Skeletal muscle tissue (tissue), 4 donors: ENCODE results near the gene ITPK1. TPM values are rescaled to one million over a fixed set of nuclear protein-coding genes. Genes with fewer than 3 reads are reported as not detected.

Source experiments
- H3K27ac ChIP-seq: one replicate; pipeline ENCODE4 v1.7.0; 2013; ENCODE audit warnings: mild to moderate bottlenecking, low read depth, low read length, inconsistent platforms
- H3K27me3 ChIP-seq, 3 donors: one replicate each; pipeline ENCODE4 v1.7.0; 2013; ENCODE audit warnings: low read length in 3 of 3; ENCODE audit not compliant: control insufficient read depth in 3 of 3, insufficient read depth in 3 of 3
- H3K36me3 ChIP-seq, 3 donors: one replicate each; pipeline ENCODE4 v1.7.0; 2013; ENCODE audit warnings: low read length in 3 of 3; ENCODE audit not compliant: control insufficient read depth in 3 of 3, insufficient read depth in 3 of 3
- H3K4me1 ChIP-seq, 3 donors: one replicate each; pipeline ENCODE4 v1.7.0; 2013; ENCODE audit warnings: low read length in 3 of 3, mild to moderate bottlenecking in 3 of 3; ENCODE audit not compliant: control insufficient read depth in 3 of 3, insufficient read depth in 3 of 3
- H3K4me3 ChIP-seq, 3 donors: one replicate each; pipeline ENCODE4 v1.7.0; 2013; ENCODE audit warnings: low read length in 3 of 3
- H3K9ac ChIP-seq, 3 donors: one replicate each; pipeline ENCODE4 v1.7.0; 2013; ENCODE audit warnings: low read length in 3 of 3, mild to moderate bottlenecking in 3 of 3, moderate library complexity in 2 of 3, low read depth in 1 of 3
- H3K9me3 ChIP-seq, 3 donors: one replicate each; pipeline ENCODE4 v1.7.0; 2013; ENCODE audit warnings: low read length in 3 of 3; ENCODE audit not compliant: control insufficient read depth in 3 of 3
- total RNA-seq: library from RNA; depleted of rRNA; stranded (reverse); fragments of >200 nt; gene quantifications from one replicate; pipeline ENCODE4 v1.2.3, GENCODE V29; 2014
- donor health status: Osteomylitis.

Gene ITPK1
- total RNA-seq, 1 donor from 2014 or later: 4.7 TPM

GRCh38 chr14:92926180-92926845, 189.4 kb downstream of the ITPK1 start:
- Histone ChIP-seq H3K9me3 (no peaks in the 10 kb centered on the region), H3K27ac (no peak overlapping the region), H3K4me1 (no peaks in the 10 kb centered on the region), H3K36me3 (no peaks in the 10 kb centered on the region), H3K9ac (no peak overlapping the region), H3K27me3 (peaks cover 19 to 30% (median 29%) of the 10 kb centered on the region in 3 donors), H3K4me3 (no peak overlapping the region)

GRCh38 chr14:92925446-92925845, 190.3 kb downstream of the ITPK1 start:
- no peaks in the 10 kb centered on the region for H3K4me1 ChIP-seq
- H3K9me3 ChIP-seq: no peaks in the 10 kb centered on the region
- H3K4me3 ChIP-seq: no peak overlapping the region
- H3K9ac ChIP-seq: no peak overlapping the region
- H3K36me3 ChIP-seq: no peaks in the 10 kb centered on the region
- H3K27ac ChIP-seq: no peak overlapping the region
- peaks cover 19 to 30% (median 29%) of the 10 kb centered on the region in 3 donors for H3K27me3 ChIP-seq

- peaks cover 19 to 32% (median 30%) of the 10 kb centered on the region in 3 donors for H3K27me3 ChIP-seq
Measured at GRCh38 chr14:92924247-92924646, 191.5 kb downstream of the ITPK1 start.

GRCh38 chr14:92923744-92924103, 192.0 kb downstream of the ITPK1 start:
- no peak overlapping the region for H3K27ac ChIP-seq
- H3K9ac ChIP-seq: no peak overlapping the region
- no peaks in the 10 kb centered on the region for H3K9me3 ChIP-seq
- H3K27me3 ChIP-seq: peaks cover 19 to 34% (median 34%) of the 10 kb centered on the region in 3 donors
- H3K36me3 ChIP-seq: no peaks in the 10 kb centered on the region
- H3K4me3 ChIP-seq: no peak overlapping the region
- no peaks in the 10 kb centered on the region for H3K4me1 ChIP-seq

More at GRCh38 chr14:92924247-92924646, 191.5 kb downstream of the ITPK1 start:
- Histone ChIP-seq H3K27ac (no peak overlapping the region), H3K4me1 (no peaks in the 10 kb centered on the region), H3K9ac (no peak overlapping the region), H3K4me3 (no peak overlapping the region), H3K36me3 (no peaks in the 10 kb centered on the region), H3K9me3 (no peaks in the 10 kb centered on the region)

- Histone ChIP-seq H3K9ac (no peak within 1 kb of the TSS), H3K4me1 (no peaks in the 10 kb centered on the region), H3K36me3 (no peaks in the 10 kb centered on the region), H3K27ac (no peak within 1 kb of the TSS), H3K9me3 (no peaks in the 10 kb centered on the region), H3K27me3 (peaks cover 19 to 34% (median 34%) of the 10 kb centered on the region in 3 donors), H3K4me3 (no peak within 1 kb of the TSS)
Measured at GRCh38 chr14:92922883-92923743, 192.6 kb downstream of the ITPK1 start, which contains the start of gene CHGA. CHGA (plus strand) TSS chr14:92923150; CDS start chr14:92923360, 210 bp downstream.

- no peaks in the 10 kb centered on the region for H3K9me3 ChIP-seq
- H3K4me1 ChIP-seq: no peaks in the 10 kb centered on the region
- H3K27ac ChIP-seq: no peak overlapping the region
- peaks cover 19 to 34% (median 34%) of the 10 kb centered on the region in 3 donors for H3K27me3 ChIP-seq
- no peak overlapping the region for H3K4me3 ChIP-seq
- no peak overlapping the region for H3K9ac ChIP-seq
- H3K36me3 ChIP-seq: no peaks in the 10 kb centered on the region
Measured at GRCh38 chr14:92922155-92922735, 193.5 kb downstream of the ITPK1 start.

- Histone ChIP-seq H3K36me3 (no peaks in the 10 kb centered on the region), H3K9ac (no peak overlapping the region), H3K4me1 (no peaks in the 10 kb centered on the region), H3K9me3 (no peaks in the 10 kb centered on the region), H3K27ac (no peak overlapping the region), H3K27me3 (peaks cover 10 to 28% (median 24%) of the 10 kb centered on the region in 3 donors), H3K4me3 (no peak overlapping the region)
Measured at GRCh38 chr14:92920001-92920400, 195.7 kb downstream of the ITPK1 start.

- H3K27me3 ChIP-seq: peaks cover 8 to 22% (median 15%) of the 10 kb centered on the region in 3 donors
Measured at GRCh38 chr14:92917956-92918355, 197.8 kb downstream of the ITPK1 start.

GRCh38 chr14:92917041-92917940, 198.4 kb downstream of the ITPK1 start:
- Histone ChIP-seq H3K27me3 (peaks cover 4 to 17% (median 11%) of the 10 kb centered on the region in 3 donors), H3K9ac (no peak overlapping the region), H3K4me1 (no peaks in the 10 kb centered on the region), H3K4me3 (no peak overlapping the region), H3K36me3 (no peaks in the 10 kb centered on the region), H3K27ac (no peak overlapping the region), H3K9me3 (no peaks in the 10 kb centered on the region)

More at GRCh38 chr14:92917956-92918355, 197.8 kb downstream of the ITPK1 start:
- Histone ChIP-seq H3K4me1 (no peaks in the 10 kb centered on the region), H3K36me3 (no peaks in the 10 kb centered on the region), H3K9ac (no peak overlapping the region), H3K9me3 (no peaks in the 10 kb centered on the region), H3K27ac (no peak overlapping the region), H3K4me3 (no peak overlapping the region)
